GM06990 (cell line): Measurements from ENCODE around the gene HCN2.

Experiments
- DNase-seq: peaks from one replicate; pipeline ENCODE4 v3.0.0-alpha.2; 2011; ENCODE audit not compliant: insufficient read length; ENCODE audit errors: extremely low read depth
- H3K27me3 ChIP-seq: replicated peaks from 2 replicates; pipeline ENCODE4 v1.6.0; 2011; ENCODE audit warnings: low read length; ENCODE audit not compliant: control insufficient read depth, insufficient read depth
- H3K36me3 ChIP-seq: 2 replicates; pipeline ENCODE4 v1.5.1; 2011; ENCODE audit warnings: low read length; ENCODE audit not compliant: control insufficient read depth, insufficient read depth
- H3K4me3 ChIP-seq: replicated peaks from 2 replicates; pipeline ENCODE4 v1.5.1; 2011; ENCODE audit warnings: low read depth, mild to moderate bottlenecking, control low read depth, low read length
- TF ChIP-seq, protein P1 (sequence below): IDR thresholded peaks from 2 replicates; pipeline ENCODE4 v1.5.1; 2011; ENCODE audit warnings: low read length, control low read depth, mild to moderate bottlenecking, inconsistent platforms; ENCODE audit not compliant: insufficient read depth, poor library complexity, severe bottlenecking

HCN2 gene

DNA sequence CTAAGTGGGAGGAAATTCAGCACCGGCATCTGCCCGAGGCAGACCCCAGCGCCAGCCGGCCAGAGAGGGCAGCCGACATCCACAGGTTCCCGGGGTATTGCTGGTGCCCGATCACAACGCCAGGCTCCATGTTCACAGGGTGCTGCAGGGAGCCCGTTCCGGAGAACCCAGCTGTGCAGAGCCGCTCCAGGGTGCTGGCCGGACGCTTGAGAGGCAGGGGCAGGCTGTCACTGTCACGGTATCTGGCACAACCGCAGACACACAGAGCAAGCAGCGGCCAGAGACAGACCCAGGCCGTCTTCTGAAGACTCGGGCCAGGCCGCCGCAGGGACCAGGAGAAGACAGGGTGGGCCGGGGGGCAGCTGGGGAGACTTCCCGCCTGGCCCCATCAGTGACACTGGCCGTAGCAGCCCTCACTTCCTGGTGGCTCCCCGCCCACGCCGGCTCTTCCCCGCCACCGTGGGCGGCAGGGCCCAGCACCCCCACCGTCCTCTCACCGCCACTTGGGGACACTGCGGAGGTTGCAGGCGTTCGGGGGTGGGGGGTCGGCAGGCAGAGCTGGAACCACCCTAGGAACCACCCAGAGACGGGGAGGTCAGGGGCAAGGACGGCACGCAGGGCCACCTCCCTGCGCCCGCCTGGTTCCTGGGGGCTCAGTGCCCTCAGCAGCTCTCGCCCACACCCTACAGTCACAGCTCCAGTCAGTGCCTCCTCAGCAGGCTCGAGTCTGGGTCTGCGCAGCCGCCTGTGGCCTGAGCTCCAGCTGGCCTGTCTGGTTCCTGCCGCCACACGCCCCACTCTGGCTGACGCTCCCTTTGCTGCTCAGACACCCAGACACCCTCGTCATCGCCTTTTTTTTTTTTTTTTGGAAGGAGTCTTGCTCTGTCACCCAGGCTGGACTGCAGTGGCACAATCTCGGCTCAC, 69.5 kb downstream of the HCN2 start:
- Histone ChIP-seq H3K36me3 (peaks cover 21% of the 10 kb centered on the region), H3K4me3 (0 out of 2 replicates have a peak overlapping the region, but pooled peaks have one; percentile 17), H3K27me3 (no peaks in the 10 kb centered on the region)
- no peak for DNase-seq
- TF ChIP-seq, protein P1, sequence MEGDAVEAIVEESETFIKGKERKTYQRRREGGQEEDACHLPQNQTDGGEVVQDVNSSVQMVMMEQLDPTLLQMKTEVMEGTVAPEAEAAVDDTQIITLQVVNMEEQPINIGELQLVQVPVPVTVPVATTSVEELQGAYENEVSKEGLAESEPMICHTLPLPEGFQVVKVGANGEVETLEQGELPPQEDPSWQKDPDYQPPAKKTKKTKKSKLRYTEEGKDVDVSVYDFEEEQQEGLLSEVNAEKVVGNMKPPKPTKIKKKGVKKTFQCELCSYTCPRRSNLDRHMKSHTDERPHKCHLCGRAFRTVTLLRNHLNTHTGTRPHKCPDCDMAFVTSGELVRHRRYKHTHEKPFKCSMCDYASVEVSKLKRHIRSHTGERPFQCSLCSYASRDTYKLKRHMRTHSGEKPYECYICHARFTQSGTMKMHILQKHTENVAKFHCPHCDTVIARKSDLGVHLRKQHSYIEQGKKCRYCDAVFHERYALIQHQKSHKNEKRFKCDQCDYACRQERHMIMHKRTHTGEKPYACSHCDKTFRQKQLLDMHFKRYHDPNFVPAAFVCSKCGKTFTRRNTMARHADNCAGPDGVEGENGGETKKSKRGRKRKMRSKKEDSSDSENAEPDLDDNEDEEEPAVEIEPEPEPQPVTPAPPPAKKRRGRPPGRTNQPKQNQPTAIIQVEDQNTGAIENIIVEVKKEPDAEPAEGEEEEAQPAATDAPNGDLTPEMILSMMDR: no peak

DNA sequence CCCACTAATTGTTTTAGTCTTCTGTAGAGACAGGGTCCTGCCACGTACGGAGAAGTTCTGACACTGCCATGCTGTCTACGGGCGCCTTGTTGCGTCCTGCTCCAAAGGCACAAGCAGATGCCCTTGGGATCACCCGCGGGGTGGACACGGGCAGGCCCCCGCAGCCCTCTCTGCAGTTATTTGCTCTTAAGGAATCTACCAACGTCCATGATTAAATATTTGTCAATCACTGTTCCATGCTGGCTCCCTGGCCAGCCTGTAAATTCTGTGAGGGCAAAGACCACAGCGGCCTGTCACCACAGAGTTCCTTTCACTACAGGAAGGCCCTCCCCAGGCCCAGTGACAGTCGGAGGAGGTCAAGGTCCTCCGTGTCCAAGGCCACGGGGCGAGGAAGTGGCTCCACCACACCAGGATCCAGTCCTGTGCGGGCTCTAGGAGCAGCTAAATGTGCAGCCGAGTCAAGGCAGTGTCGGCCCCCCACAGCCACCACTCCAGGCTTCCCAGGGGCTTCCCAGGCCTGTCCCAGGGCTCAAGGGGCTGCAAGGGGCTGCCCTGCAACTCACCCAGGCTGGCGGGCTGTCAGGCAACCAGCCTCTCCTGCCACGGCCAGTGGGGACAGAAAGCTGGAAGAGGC, 71.2 kb downstream of the HCN2 start:
- no peak for DNase-seq
- TF ChIP-seq, protein P1: no peak
- Histone ChIP-seq H3K27me3 (no peaks in the 10 kb centered on the region), H3K4me3 (peak overlapping the region; percentile 97), H3K36me3 (peaks cover 17% of the 10 kb centered on the region)

DNA sequence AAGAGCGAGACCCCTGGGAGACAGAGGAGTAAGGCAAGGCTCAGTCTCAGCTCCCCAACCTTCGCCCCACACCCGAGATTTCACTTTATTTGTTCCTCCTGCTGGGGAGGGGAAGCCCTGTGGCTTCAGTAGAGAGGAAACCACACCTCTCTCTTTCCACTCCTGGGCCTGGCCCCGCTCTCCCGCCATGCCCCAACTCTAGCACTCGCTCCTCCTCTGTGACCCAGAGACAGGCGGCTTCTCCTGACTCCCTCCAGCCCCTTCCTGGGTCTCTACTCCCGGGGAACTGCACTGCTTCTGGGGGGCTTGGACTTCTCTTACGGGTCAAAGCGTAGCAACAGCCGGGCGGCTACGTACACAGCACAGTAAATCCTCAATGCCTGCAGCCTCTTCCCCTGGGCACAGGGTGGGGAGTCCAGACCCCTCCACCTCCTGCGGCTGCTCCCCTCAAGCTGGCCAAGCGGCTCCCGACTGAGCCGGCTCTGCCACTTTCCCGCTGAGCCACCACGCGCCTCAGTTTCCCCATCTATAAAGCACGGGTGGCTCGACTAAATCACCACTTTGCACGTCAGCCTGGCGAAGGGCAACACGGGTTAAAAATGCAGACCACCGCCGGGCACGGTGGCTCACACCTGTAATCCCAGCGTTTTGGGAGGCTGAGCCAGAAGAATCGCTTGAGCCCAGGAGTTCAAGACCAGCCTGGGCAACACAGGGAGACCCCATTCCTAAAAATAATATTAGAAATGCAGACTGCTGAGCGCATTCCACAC, 71.9 kb downstream of the HCN2 start:
- peak overlapping the region; percentile 97 for H3K4me3 ChIP-seq
- H3K27me3 ChIP-seq: no peaks in the 10 kb centered on the region
- TF ChIP-seq, protein P1: no peak
- DNase-seq: no peak
- H3K36me3 ChIP-seq: peaks cover 15% of the 10 kb centered on the region

DNA sequence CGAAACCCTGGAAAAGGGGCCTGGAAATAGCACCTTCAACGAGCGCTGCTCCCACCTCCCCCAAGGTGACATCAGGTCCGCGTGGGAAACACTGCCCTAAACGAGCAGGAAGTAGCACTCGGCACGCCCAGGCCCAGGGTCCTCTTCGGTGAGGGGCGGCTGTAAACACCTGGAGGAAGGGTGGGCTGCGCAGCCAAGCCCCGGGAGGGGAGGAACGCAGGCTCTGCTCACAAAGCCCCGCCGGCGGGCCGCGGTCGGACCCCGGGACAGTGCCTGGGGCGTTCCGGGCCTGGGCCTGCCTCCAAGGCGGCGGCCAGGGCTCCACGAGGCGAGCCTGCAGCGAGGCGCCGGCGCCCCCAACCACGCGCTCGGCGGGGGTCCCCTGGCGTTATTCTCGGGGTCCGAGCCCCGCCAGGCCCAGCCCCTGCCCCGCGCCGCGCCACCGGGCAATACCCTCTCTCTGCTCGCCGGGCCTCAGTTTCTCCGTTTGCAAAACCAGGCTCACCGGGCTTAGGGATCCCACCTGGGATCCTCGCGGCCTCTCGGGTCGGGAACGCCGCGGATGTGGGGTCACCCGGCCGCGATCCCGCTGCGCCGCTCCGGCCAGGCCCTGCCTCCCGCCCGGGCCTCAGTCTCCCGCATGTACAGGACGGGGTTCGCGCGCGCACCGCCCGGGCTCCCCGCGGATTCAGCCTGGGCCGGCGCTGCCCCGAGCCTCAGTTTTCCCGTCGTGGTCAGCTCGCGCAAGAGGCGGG, 72.7 kb downstream of the HCN2 start:
- peaks cover 10% of the 10 kb centered on the region for H3K36me3 ChIP-seq
- H3K27me3 ChIP-seq: no peaks in the 10 kb centered on the region
- peak overlapping the region; percentile 97 for H3K4me3 ChIP-seq
- TF ChIP-seq, protein P1: no peak
- DNase-seq: peak; percentile 61
